Vagina (tissue), 2 donors: ENCODE data around the gene HNRNPCL4.
"Not testable (repeated sequence)": the region's sequence is repeated elsewhere in the genome, so short reads cannot be mapped to it uniquely, and the experiment has no call there.

Source experiments
- CTCF ChIP-seq, 3 experiments: fragments of 450-650 bp in 2 of 3; fragments of 200-600 bp in 1 of 3; sonication (generic) in 1 of 3; IDR thresholded peaks; one replicate each; pipeline ENCODE4 v1.5.1; 2017 to 2019; ENCODE audit warnings: antibody characterized with exemption in 3 of 3, mild to moderate bottlenecking in 2 of 3, moderate library complexity in 2 of 3
- POLR2A ChIP-seq, 2 donors: fragments of 450-650 bp; IDR thresholded peaks; one replicate each; pipeline ENCODE4 v1.6.1; 2017; ENCODE audit warnings: antibody characterized with exemption in 2 of 2, mild to moderate bottlenecking in 2 of 2, moderate library complexity in 2 of 2
- POLR2AphosphoS5 ChIP-seq, 2 donors: sonication (generic); formaldehyde crosslinking; IDR thresholded peaks; one replicate each; pipeline ENCODE4 v1.9.0; 2017; ENCODE audit warnings: antibody characterized with exemption in 2 of 2, mild to moderate bottlenecking in 2 of 2, low read depth in 1 of 2; ENCODE audit not compliant: insufficient read depth in 1 of 2

- TF ChIP-seq CTCF (IDR thresholded peaks at IDR 0.05); POLR2A (IDR thresholded peaks at IDR 0.05); POLR2AphosphoS5 (IDR thresholded peaks at IDR 0.05; ENCODE audit: insufficient read depth in 1 of 2, low read depth in 1 of 2): not testable (repeated sequence)
Measured at GRCh38 chr1:13171548-13171947, 6.1 kb upstream of the HNRNPCL4 start, which contains the start of gene PRAMEF9.
